CMK (cell line): Measurements from ENCODE around the gene TTC23L.
"Not testable (repeated sequence)": the region's sequence is repeated elsewhere in the genome, so short reads cannot be mapped to it uniquely, and the experiment has no call there.

Experiments used
- DNase-seq: peaks from one replicate; pipeline ENCODE4 v3.0.0-alpha.2; 2010; ENCODE audit warnings: low read depth

Gene TTC23L

GRCh38 chr5:34876275-34876674 is 37.3 kb downstream of the TTC23L start:
- no peak for DNase-seq

- no peak for DNase-seq
These were observed 42.3 kb downstream of the TTC23L start for GRCh38 chr5:34881246-34881645.

- DNase-seq: no peak
These were observed 47.6 kb downstream of the TTC23L start for GRCh38 chr5:34886392-34887119.

DNA sequence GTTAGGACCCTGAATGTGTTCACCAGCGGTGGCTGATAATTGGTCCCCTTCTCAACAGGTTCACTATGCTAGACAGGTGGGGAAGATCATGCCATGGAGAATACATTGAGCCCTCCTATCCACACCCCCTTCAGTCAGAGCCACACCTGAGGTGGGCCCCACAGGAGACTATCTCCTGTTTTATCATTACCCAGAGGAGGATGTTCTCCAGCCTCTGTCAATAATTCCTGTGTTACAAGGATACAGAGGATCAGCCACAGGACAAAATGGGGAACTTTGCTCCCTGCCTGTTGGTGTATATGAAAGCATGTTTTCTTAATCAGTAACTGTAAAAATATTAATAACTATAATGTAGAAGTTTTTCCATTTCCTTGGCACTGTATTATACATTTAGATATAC is 50.4 kb downstream of the TTC23L start:
- DNase-seq: no peak

DNA sequence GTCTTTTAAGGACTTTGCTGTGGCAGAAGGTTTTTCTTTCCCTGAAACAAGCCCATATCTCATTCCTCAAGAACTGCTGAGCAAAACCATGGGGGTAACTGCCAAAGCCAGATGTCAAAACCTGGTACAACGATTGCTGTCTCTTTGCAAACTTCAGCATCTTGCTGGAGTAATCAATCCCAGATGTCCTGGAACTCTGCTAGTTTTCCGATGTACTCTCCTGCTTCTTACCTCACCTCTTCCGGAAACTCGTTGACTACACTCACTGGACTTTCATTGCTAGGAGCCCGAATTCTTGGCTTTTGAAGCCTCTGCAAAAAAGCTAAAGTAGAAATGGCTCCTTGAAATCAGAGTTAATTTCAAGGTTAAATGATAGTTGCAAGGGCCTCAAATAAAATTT is 53.0 kb downstream of the TTC23L start:
- DNase-seq: no peak

DNA sequence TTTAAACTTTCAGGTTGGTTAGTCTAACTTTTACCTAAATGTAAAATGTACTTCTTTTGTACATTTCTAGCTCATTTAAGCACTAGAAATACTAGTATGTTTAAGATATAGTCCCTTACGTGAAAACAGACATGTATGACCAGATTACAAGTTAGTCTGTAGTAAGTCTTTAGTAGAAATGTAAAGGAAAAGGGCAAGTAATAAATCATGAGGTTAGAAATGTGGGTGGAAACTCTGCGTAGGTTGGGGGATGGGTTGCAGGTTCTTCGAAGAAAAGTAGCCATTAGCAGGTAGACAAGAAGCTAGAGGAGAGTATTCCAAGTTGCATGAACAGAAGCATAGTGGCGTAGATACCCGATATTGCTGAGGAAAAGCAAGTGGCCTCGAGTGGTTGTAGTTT is 53.5 kb downstream of the TTC23L start:
- DNase-seq: no peak

DNA sequence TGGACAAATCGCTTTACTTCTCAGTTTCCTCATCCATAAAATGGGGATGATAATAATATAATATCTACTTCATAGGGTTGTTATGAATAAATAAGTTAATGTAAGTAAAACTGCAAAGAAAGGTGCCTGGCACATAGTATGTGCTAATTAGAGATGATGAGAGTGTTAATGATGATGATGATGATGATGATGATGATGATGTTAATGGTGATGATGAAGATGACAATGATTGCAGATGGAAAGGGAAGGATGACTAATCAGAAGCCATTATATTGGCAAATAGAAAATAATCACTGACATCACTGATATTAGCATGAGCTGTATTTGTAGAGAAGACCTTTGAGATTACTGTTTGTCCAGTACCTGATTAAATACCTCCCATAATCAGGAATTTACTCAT is 55.8 kb downstream of the TTC23L start:
- DNase-seq: no peak

DNA sequence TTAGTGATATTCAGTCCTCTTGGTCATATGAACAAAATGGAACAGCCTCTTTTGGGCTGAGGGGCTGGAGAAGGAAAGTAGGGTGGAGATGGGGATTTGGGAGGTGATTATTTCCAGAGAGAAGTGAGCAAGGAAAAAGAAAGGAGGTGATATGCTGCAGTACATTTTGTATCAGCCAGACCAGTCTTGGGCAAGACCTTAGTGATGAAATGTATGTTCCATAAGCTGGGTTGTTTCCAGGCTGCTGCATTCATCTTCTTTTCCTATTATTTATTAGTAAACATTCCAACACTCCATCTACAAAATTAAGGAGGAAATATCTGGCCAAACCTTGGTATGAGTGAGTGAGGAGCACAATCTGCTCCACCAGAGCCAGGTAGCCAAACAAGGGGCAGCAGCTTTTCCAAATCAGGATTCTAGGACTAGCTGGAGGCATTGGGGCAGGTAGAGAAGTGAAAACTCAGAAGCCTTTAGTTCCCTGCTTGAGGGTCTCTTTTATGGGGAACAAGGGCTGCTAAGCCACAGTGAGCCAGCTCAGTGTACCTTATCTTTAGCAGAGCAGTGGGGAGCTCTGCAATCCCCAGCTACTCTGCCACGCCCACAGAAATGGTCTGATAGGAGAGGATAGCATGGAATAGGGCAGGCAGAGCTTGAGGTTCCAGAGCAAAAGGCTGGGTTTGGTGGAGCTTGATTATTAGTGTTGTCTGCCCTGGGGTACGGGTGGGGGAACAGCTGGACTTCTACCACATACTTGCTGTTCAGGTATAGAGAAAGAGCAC is 56.9 kb downstream of the TTC23L start:
- no peak for DNase-seq

- no peak for DNase-seq
These were observed 58.7 kb downstream of the TTC23L start for GRCh38 chr5:34897646-34898045.

- no peak for DNase-seq
These were observed 59.4 kb downstream of the TTC23L start for GRCh38 chr5:34898258-34898895.

DNA sequence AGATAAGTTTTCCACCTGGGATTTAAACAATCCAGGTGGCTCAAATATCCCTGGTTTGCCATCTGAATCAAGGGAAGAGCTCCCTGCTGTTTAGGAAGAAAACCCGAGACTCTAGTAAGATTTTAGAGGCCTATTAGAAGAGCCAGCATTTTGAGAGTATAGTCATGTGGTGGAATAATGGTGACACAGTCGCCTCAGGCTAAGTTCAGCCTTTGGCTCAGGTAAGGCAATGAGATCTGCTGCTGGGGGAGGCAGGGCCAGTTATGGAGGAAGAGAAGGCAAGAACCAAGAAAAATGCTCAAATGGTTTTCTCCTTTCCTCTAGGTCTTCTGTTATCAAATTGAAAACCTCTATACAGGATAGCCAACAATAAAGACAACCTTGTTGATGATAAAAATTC is 60.1 kb downstream of the TTC23L start:
- no peak for DNase-seq

GRCh38 chr5:34900652-34901051 is 61.7 kb downstream of the TTC23L start:
- DNase-seq: no peak

GRCh38 chr5:34903260-34903659 is 64.3 kb downstream of the TTC23L start:
- DNase-seq: no peak

GRCh38 chr5:34905564-34905963 is 66.6 kb downstream of the TTC23L start:
- DNase-seq: no peak

GRCh38 chr5:34913072-34913471 is 74.1 kb downstream of the TTC23L start:
- no peak for DNase-seq

DNA sequence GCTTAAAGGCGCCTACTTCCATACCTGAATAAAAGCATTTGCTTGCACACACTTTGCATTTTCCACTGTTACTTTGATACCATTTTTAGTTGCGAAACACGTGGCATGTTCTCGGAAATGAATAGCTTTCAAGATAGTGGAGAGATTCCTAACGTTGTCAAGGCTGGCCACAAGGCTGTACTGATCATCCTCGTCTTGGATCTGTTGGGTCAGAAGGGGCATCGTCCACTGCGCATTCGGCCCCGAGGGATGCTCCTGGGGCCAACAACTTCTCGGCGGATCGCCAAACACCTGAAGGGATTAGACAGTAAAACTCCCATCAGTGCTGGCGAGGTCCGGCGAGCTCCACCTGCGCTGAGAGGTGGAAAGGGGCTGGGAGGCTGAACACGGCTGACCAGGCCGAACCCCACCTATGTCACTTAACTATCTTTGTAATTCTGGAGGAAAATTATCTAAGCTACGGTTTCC is 75.7 kb downstream of the TTC23L start:
- no peak for DNase-seq

GRCh38 chr5:34915139-34915855 is 76.3 kb downstream of the TTC23L start, which contains the start of the genes BRIX1 and RAD1:
Gene BRIX1, plus strand, starts transcription at chr5:34915711. Its CDS starts 28 bp downstream, at chr5:34915739.
Gene RAD1, minus strand, starts transcription at chr5:34915504. Its CDS starts 612 bp downstream, at chr5:34914892.
- DNase-seq: peak; percentile 95

DNA sequence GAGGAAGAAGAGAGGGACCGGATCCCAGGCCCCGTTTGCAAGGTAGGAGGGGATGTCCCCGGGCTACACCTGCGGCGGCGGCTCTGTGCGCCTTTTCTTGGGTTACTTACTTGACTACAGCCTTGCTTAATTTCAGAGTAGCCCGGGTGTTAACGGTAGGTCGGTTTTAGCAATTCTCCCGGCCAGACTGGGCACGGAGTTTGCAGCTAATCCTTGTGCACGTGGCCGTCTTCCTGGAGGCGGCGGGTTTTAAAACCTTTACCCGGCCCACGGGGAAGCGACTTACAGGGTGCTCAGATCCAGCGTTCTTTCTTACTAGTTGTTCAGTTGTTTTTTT is 76.9 kb downstream of the TTC23L start:
- no peak for DNase-seq

GRCh38 chr5:34916518-34916917 is 77.6 kb downstream of the TTC23L start:
- no peak for DNase-seq

- no peak for DNase-seq
These were observed 79.1 kb downstream of the TTC23L start for GRCh38 chr5:34918025-34918424.

DNA sequence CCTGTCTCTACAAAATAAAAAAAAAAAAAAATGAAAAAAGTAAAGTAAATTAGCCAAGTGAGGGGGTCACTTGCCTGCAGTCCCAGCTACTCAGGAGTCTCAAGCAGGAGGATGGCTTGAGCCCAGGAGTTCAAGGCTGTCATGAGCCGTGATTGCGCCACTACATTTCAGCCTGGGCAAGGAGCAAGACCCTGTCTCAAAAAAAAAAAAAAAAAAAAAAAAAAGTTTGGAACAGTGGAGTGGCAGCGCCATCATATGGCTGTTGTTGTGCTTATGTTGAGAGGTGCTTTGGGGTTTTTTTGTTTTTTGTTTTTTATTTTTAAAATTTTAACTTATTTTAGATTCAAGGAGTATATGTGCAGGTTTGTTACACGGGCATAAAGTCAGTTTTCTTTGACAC is 80.1 kb downstream of the TTC23L start:
- no peak for DNase-seq

GRCh38 chr5:34923256-34923655 is 84.3 kb downstream of the TTC23L start:
- not testable (repeated sequence) for DNase-seq
